GM18498 (cell line): ENCODE measurements around the gene C2CD2.
A peak's percentile ranks its signal among the peaks of the same experiment; 100 is the strongest.

Source experiments
- ATAC-seq: cut with Tn5 transposase; IDR thresholded peaks from one replicate; pipeline ENCODE4 v1.9.1; 2021; ENCODE audit warnings: mild to moderate bottlenecking, moderate library complexity; ENCODE audit not compliant: unreplicated experiment

The C2CD2 gene

DNA sequence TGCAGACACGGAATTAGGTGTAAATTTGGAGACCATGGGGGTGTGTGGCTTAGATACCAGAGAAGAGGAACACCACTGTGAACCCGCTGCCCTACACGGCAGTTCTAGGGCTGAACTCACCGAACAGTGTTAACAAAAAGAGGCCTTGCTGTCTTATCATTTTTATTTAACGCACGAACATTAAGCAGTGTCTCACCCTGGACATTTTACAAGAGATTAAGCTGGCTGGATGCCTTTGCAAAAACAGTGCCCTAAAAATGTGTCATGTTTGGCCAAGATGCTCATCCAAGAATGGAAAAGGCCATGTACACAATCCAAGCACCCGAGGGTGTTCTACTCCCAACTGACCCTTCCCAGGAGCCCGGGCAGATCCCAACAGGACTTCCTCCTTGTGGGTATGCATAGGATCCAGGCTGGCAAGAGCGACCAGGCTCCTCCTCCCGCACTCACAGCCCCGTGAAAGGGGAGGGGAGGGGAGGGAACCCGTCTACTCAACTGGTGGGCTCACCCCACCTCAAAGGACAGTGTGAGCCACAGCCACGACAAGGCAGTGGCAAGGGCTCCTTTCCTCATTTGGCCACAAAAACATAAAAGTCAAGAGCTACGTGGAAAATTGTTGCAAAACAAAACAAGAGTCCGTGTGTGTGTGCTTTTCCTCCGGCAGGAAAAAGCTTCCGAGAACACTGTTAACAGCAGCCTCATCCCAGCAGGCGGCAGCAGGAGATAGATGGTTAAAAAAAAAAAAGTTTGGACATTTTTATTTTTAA, 20.3 kb downstream of the C2CD2 start:
- no peak for ATAC-seq

DNA sequence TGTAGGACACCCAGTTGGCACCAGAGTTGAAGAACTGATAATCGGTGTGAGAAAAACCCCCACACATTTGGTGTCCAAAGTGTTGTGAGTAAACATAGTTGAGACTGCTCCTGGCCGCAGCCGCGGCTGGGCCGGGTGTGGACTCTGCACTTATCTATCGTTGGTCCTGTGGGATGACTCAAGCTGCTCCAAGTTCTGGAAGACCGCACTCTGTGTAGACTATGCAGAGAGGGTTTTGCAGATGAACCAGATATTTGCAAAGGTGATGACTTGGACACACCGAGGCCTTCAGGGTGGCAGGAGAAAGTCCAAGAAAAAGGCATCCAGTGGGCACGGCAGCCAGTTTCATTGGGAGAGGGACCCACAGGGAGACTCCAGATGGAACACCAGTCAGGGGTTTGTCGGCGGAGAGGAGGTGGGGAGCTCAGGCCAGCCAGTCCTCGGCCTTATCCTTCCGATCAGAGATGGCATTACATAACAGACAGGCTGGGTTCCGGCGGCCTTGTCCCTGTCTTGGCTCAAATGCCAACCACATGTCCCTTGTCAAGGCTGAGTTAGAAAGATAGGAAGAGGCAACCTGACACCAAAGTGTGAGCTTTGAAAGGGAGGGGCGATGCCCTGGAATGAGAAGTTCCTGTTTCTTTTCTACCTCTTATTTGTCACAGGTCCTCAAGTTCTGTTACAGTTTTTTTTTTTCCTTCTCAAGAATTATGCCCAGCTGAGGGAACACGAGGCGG, 21.1 kb downstream of the C2CD2 start:
- no peak for ATAC-seq

DNA sequence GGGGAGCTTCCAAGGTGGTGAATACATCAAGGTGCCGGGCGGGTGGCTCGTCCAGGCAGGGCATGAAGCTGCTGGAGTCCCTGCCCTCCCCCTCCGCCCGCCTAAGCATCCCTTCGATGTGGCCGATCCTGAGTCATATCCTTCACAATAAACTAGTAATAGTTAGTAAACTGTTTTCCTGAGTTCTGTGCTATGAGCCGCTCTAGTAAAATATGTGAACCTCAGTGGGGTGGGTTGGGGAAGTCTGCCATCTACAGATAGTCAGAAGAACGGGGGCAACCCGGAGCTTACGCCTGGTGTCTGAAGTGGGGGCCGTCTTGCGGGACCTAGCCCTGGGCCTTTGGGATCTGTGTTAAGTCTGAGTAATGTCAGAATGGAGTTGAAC, 21.6 kb downstream of the C2CD2 start:
- ATAC-seq: no peak

DNA sequence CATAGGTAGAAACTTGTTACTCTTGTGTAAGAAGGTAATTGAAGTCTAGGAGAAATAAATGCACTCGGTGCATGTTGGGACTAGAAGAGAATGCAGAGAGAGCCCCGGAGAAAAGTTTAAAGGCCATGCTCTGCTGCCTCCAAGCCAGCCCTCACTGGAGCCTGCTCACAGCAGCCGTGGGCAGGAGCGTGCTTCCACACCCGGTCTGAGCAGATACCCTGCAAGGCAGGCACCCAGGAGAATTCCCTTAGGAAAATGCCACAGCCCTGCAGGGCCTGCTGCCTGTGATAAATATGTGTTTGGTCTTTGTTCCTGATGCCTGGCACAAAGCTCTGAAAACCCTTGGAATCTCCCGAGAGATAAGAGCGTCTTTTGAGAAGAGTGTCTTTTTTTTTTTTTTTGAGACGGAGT, 22.8 kb downstream of the C2CD2 start:
- ATAC-seq: no peak

DNA sequence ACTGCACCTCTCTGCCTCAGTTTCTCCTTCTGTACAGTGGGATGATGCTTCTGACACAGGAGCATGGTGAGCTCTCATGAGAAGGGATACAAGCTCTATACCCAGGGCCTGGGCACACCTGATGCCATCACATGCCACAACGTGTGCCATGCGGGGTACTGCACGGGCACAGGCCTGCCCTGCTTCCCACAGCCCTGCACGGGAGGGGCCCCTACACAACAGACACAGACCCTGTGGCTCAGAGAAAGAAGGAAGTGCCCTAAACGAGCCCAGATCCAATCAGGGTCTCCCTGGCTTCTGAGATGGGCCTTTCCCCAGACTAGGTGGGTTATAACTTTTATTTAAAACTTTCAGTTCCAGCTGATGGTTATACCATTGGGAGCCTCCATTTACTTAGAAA, 24.6 kb downstream of the C2CD2 start:
- no peak for ATAC-seq

DNA sequence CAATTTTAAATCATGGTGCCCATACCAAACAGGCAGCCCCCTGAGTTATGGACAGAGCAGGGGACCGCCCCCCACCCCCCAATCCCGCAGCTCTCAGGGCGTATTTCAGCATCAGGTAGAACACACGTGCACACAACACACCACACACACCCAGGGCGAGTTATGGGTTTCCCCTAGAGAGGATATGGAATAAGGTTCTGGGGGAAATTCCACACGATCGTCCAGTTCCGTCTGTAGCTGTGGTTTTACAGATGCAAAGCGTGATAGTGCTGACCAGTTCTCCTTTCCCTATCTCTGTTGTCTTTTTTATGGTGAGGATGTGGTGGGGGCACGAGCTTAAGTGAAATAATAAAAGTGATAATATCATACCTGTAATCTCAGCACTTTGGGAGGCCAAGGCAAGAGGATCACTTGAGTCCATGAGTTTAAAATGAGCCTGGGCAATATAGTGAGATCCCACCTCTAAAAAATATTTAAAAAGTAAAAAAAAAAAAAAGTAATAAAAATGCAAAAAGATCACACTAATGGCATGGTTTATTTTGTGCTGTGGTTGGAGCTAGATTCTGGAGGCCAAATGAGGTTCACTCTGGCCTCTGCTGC, 25.1 kb downstream of the C2CD2 start:
- ATAC-seq: peak; percentile 45

DNA sequence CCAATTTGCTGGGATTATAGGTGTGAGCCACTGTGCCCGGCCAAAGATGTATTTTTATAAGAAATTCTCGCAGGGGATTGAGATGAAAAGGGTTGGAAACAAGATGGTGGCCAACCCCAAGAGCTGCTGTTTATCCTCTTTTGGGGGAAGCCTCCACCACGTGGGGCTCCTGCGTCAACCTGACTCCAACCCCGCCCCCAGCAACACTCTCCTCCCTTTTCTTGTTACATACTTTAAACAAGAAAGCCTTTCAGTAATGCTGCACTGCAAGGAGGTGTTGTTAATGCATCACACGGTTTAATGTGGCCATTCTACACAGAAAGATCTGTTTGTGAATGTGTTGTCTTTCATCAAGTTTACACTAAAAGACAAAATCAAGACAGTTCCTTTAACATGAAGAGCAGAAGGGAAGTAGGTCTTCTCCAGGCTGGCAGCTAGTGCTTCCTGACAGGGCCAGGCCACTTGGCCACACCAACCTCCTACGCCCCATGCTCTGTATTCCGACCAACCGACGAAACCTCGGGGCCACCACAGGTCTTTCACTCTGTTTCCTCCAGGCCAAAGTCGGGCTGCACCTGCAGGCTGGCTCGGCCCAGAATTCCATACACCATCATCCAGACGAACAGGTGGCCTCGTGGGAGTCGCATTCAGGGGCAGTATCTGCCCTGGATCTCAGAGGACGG, 25.9 kb downstream of the C2CD2 start:
- ATAC-seq: no peak

DNA sequence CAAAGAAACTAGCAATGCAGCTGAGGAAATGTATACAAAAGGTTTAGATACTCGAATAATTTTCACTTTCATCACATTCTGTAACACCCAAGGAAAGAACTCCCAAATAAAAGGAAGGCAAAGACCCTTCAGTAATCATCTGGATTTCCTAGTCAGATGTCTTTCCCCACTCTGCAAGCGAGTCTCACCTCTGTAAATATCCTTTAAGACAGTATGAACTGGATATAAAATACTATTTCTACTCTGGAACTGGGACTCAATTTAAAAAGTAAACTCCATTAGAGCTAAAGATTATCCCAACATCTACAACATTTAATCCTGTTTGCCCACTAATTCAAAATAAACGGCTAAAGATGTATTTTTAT, 27.0 kb downstream of the C2CD2 start:
- no peak for ATAC-seq

DNA sequence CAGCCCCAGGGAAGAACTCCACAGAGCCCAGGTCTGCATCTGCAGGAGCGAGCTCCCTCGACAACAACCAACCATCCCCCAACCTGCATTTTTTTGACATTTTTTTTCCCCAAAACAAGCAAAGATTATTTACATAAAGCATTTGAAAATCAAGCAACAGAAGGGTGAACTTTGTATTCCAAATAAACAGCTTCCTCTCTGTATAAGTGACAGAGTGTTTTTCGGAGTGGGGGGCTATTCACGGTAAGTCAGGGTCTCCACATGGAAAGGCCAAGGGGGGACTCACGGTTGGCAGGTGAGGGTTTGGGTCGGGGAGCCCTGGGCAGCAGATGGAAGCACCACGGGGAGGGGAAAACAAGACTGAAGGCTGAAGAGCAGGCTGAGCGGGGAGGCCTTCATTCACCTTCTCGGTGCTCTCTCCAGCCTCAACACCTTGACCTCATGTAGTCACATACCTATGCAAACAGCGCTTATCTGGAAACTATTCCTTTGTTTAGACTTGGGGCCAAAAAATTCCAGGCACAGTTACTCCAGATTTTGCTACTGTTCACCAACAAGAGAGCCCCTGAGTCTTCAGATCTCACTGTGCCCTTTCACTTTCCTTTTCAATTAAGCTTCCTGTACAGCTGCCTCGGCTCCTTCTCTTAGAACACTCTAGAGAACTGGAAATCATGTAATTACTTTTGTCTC, 27.6 kb downstream of the C2CD2 start:
- ATAC-seq: peak; percentile 63

DNA sequence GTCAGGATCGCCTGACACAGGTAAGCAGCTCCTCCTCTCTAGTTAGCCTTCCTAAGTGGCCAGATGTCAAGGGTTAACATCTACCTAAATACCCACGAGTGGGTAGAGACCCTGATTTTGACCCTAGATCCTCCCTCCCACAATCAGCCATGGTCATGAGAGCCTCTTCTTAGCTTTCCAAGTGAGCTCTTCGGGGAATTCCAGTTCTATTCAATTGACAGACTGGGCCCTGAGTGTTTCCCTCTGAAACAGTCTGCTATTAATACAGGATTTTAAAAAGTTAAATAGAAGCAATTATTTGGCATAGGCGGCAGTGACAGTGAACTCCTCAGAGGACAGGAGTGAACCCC, 28.1 kb downstream of the C2CD2 start:
- ATAC-seq: no peak

DNA sequence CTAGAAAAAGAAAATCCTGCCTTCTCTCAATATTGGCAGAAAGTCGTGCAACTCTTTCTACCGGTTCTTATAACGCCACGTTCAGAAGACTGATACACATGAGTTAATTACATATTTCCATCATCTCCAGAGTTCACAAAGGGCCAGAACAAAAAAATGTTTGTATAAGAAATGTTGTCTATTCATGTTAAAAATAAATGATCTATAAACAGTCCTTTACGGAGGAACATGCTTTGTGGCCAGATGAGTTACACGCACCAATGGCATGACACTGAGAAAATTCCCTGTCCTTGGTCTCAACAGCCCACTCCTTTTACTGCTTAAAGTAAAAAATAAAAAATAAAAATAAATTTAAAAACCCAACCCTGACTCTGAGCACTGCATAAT, 29.5 kb downstream of the C2CD2 start:
- no peak for ATAC-seq

DNA sequence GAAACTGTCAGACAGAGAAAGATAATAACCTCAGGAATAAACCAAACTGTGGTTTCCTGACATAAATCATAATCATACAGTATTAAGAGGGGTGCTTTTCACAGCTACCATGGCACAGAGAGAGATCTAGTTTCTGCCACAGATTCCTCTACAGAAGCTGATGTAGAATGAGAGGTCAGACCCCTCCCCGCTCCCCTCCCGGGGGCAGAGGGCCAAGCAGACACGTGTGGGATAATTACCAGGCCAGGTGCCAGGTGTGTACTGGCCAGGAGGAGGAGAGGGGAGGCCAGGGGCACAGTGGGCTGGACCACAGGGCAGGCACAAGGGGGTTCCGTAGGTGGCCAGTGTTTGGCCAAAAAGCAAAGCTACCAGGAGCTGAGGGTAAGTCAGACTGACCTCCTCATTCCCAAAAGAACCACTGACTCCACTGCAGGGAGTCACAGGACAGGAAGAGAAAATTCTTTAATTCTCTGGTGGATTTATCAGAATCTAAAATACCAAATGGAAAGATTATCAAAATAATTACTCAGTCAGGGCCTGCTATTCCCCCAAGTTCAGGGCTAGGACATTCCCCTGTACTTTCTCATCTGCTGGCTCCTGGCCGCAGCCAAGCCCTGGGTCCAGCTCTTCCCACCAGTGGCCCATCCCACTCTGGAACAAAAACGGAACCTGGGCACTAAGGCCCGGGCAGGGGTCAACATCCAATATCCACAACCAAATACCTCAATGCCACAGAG, 30.0 kb downstream of the C2CD2 start:
- no peak for ATAC-seq

DNA sequence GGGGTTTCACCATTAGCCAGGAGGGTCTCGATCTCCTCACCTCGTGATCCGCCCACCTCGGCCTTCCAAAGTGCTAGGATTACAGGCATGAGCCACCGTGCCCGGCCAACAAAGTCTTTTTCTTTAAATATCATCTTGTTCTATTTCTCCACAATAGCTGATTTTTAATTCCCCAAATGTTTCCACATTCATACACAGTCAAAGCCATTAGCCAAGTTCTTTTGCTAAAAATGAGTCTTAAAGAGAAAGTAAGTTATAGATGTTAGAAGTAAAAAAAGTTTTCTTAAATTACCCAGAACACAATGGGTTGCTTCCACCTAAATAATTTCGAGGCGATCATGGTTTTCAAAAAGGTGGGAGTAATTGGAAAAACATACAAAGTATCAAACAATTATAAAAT, 30.6 kb downstream of the C2CD2 start:
- no peak for ATAC-seq

DNA sequence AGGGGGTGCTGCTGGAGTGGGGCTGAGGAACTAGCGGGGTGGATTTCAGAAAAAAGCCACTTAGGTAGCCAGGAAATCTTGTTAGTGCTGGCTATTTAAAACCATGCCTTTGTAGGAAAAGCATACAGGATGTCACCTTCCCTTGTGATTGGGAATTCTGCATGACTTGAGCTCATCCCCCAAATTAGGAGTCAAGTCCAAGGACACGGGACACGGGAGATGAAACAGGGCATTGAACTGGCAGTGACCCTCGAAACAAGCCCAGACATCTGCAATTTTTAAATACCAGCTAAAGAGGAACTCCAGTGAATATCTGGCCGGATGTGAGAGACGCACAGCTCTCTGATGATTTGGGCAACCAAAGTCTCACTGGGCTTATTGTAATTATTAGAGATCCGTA, 32.8 kb downstream of the C2CD2 start:
- no peak for ATAC-seq

DNA sequence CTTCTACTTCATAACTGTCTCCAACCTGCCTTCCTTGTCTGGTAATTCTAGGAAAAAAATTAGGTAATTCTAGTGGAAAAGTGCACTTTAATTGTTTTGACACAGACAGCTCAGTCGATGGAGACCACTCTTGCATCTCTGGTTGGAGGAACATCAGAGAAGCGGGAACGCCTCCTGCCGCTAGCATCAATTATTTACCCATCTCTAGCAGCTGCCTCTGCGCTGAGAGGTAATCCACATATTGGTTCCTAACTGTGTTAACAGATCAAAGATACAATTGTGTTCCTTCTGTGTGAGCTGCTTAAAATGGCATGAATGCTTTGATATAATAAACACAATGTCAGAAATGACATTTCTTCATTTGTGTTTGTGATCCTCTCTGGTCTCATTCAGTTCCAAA, 33.3 kb downstream of the C2CD2 start:
- ATAC-seq: no peak

DNA sequence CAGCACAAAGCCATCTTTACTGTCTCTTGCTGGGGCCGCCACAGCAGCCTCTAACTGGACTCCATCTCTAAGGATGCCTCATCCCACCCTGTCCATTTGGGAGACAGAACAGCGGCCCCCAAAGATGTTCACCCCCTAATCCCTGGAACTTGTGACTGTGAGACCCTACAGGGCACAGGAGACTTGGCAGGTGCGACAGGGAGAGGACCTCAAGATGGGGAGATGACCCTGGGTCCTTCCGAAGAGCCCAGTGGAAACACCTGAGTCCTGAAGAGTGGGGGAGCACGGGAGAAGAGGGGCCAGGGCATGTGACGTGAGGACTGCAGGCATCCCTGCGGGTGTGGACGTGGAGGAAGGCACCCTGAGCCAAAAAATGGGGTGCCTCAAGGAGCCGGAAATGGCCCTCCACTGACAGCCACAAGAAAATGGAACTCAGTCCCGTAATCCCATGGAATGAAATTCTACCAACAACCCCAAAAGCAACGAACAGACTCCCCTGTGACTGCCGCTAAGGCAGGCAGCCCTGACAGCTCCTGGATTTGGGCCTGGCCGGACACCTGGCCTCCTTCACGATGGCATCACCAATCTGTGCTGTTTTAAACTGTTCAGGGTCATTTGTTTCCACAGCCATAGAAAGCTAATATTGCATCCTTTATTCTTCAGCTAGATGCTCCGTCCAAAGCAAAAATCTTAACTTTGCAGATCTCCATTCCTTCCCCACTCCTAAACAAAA, 34.0 kb downstream of the C2CD2 start:
- ATAC-seq: no peak

DNA sequence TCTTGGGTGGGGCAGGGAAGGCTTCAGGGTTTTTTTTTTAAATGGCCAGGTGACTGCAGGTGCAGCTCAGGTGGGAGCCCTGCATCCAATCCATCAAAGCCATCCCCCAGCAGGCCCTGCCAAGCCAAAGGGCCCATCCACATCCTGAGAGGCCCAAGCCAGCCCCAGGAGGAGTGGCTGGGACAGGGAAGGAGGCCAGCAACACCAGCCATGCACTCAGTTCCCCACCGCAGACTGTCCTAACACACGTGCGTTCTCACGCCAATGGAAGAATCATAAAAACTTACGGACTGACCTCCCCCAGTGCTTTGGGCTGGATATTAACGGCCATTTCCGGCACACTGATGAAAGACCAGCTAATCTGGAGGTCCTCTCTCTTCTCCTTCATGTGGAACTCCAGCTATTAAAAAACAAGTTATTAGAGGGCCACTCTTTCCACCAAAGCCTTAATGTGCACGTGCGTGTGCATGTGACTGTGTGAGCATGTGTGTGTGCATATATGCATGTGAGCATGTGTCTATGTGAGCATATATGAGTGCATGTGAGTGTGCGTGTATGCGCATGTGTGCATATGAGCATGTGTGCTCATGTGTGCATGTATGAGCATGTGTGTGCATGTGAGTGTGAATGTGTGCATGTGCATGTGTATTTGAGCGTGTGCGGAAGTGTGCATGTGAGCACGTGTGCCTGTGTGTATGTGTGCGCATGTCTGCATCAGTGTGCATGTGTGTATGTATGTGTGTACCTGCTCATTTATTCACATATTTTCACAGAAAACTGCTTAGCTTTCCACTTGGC, 35.1 kb downstream of the C2CD2 start:
- ATAC-seq: no peak

DNA sequence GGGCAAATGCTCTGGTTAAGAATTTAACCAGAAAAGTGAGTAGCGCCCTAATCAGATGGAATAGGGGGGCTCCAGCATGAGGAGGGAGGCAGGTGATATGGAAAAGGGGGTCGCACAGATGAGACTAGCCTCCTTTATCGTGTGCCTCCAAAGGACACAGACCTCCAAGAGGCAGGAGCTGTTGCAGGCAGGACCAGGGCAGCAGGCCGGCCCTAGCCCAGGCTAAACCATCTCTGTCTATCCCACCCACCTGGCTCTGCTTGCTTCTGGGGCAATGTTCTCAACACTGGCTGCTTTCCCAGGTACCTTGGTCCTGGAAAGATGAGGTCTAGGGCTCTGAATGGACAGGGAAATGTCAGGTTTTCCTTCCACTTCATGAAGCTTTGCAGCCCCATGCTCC, 36.3 kb downstream of the C2CD2 start:
- no peak for ATAC-seq

DNA sequence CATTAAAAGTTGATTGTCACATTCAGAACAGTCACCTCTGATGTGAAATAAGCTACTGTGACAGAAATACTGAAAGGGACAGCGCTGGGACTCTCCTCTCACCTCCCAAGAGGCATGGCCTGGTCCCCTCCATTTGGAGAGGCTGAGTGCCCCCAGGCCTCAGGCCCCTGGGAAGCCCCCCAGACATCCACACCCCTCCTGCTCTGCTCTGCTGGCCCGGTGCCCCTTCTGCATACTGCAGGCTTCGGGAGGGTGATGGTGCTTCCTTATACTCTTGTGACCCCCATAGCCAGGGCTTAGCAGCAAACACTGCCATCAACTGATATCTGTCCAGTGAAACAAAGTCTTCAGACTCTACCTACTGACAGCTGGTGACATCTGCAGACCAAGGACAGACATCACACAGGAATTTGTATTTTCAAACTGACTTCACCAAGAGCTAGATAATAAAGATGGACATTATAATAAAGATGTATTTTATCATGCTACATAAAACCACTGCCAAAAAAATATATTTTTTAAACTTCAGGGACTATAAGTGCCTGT, 36.9 kb downstream of the C2CD2 start:
- ATAC-seq: no peak
